Activated naive CD4-positive, alpha-beta T cell treated with anti-CD3 and anti-CD28 coated beads, Interleukin-2, amount 10 ng/mL, durations not matched to agents 7 days and 5 days (primary cell): Measurements from ENCODE around the gene AUP1.

Source experiments
- CTCF ChIA-PET: fragments of 350-600 bp; sonication (Branson Sonifier 250); formaldehyde crosslinking; loops from one replicate; lab custom pipeline; 2021; ENCODE audit warnings: antibody characterized with exemption; lab: Charles Lee
- DNase-seq: peaks from one replicate; pipeline ENCODE4 v3.0.0-alpha.2; 2020
- H3K27ac Mint-ChIP-seq: one replicate; pipeline ENCODE4 v1.8.0; 2021; ENCODE audit warnings: mild to moderate bottlenecking, moderate library complexity, mixed read lengths
- H3K27me3 Mint-ChIP-seq: one replicate; pipeline ENCODE4 v1.8.0; 2021; ENCODE audit warnings: mild to moderate bottlenecking, mixed read lengths
- H3K36me3 Mint-ChIP-seq: one replicate; pipeline ENCODE4 v1.8.0; 2021; ENCODE audit warnings: mixed read lengths
- H3K4me1 Mint-ChIP-seq: one replicate; pipeline ENCODE4 v1.8.0; 2021; ENCODE audit warnings: mixed read lengths
- H3K4me3 Mint-ChIP-seq: one replicate; pipeline ENCODE4 v1.8.0; 2021; ENCODE audit warnings: mild to moderate bottlenecking, moderate library complexity, mixed read lengths
- H3K9me3 Mint-ChIP-seq: one replicate; pipeline ENCODE4 v1.8.0; 2021; ENCODE audit warnings: mixed read lengths

The AUP1 gene

DNA sequence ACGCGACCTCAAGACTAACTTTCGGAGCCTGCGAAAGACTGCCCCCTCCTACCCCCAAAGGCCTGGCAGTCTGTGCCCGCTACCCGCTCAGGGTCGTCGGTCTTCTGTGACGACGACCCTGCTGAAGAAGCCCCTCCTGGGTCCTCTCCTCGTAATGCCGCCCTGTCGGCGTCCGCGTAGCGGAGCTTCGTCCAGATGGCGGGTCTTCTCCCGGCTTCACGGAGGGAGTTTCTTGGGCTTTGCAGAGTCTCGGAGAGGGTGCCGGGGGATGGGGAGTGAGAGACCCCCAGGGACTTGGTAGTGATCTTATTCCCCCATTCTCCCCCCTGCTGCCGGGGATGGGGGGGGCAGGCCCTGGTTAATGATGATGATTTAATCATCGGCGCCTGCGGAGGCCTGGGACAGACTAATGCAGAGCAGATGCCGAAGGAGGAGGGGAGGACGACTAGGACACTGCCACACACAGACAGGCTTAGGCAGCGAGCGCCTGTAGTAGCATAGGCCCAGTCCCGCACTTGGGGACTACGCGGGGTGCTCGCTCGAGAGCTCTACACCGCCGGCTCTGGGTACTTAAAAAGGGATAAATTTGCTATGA is 21.5 kb downstream of the AUP1 start:
- Mint-ChIP-seq H3K4me1 (peaks cover 63% of the 10 kb centered on the region), H3K27ac (peak overlapping the region; percentile 99), H3K27me3 (peaks cover 77% of the 10 kb centered on the region), H3K4me3 (peak overlapping the region; percentile 95), H3K36me3 (peaks cover 38% of the 10 kb centered on the region), H3K9me3 (no peaks in the 10 kb centered on the region)
- peak; percentile 41 for DNase-seq
- CTCF ChIA-PET: interaction anchor here (1.7 kb wide), 1 partner anchor 14 kb away, joined by 4 read pairs; no protein-coding TSS in a partner anchor

- Mint-ChIP-seq H3K27me3 (peaks cover 77% of the 10 kb centered on the region), H3K36me3 (peaks cover 38% of the 10 kb centered on the region), H3K9me3 (no peaks in the 10 kb centered on the region), H3K4me3 (peak within 1 kb of the TSS; percentile 95), H3K27ac (peak within 1 kb of the TSS; percentile 99), H3K4me1 (peaks cover 65% of the 10 kb centered on the region)
- peak; percentile 99 for DNase-seq
- CTCF ChIA-PET: interaction anchor here (1.4 to 1.7 kb wide), 2 partner anchors 14 to 24 kb away, joined by 3 to 4 read pairs; partner anchors contain the start of genes CCDC142 and TTC31
Observed at GRCh38 chr2:74507145-74507925, 22.2 kb downstream of the AUP1 start, which contains the start of gene PCGF1. TSS of gene PCGF1 (minus strand) at chr2:74507695. CDS start at chr2:74507668, 27 bp downstream.

- Mint-ChIP-seq H3K27me3 (peaks cover 77% of the 10 kb centered on the region), H3K4me3 (no peak overlapping the region), H3K4me1 (peaks cover 74% of the 10 kb centered on the region), H3K36me3 (peaks cover 42% of the 10 kb centered on the region), H3K27ac (no peak overlapping the region), H3K9me3 (no peaks in the 10 kb centered on the region)
- CTCF ChIA-PET: interaction anchor here (1.7 to 2.5 kb wide), 2 partner anchors 23 to 79 kb away, joined by 4 to 11 read pairs; partner anchors contain the start of genes CCDC142 and TTC31
- no peak for DNase-seq
Observed at GRCh38 chr2:74505448-74506246, 23.9 kb downstream of the AUP1 start.

- H3K9me3 Mint-ChIP-seq: no peaks in the 10 kb centered on the region
- no peak overlapping the region for H3K27ac Mint-ChIP-seq
- H3K27me3 Mint-ChIP-seq: peaks cover 77% of the 10 kb centered on the region
- peak overlapping the region; percentile 5 for H3K4me3 Mint-ChIP-seq
- peaks cover 42% of the 10 kb centered on the region for H3K36me3 Mint-ChIP-seq
- CTCF ChIA-PET: interaction anchor here (0.6 to 2.5 kb wide), 5 partner anchors 8 to 80 kb away, joined by 3 to 11 read pairs (median 4); partner anchors contain the start of genes CCDC142 and TTC31
- H3K4me1 Mint-ChIP-seq: peaks cover 68% of the 10 kb centered on the region
- DNase-seq: no peak
Observed at GRCh38 chr2:74504591-74504990, 24.9 kb downstream of the AUP1 start.

DNA sequence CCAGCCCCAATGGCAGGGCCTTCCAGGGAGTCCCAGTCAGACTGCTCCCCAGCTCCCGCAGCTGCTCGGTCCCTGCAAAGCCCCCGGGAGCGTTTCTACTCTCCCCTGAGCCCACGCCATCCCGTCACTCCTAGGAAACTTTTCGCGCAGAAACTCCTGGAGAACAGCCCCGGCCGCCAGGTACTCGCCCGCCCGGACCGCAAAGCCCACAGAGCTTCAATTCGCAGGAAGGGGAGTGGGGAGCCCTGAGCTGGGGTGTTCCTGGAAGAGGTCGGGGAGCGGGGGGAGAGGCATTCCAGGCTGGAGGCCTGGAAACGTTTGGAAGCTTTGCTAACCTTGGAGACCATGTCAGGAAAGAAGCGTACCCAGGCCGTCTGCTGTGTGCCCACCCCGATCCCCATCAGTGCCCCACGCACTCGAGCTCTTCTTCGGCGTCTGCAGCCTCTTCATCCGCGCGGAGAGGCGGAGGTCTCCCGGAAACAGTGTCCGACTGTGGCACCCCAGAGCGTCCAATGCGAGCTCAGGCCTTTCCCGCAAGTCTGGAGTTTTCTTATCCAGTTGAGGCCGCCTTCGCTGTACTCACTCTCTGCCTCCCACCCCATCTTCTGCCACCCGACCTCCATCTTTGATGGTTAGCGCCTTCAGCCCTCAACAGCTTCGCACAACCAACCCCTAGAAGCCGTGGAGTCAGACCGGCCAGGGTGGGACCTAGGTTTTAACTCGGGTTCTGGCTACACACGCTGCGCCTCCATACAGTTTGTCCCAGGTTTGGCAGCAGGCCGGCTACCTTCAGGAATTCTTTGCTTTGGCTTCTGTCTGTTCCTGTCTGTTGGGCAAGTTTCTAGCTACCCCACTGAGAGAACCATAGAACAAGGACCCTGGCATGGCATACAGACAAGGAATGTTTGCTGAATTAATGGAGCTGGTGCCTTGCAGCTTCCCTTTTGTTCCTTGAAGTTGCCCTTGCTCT is 25.7 kb downstream of the AUP1 start:
- peaks cover 72% of the 10 kb centered on the region for H3K4me1 Mint-ChIP-seq
- peak overlapping the region; percentile 61 for H3K4me3 Mint-ChIP-seq
- H3K36me3 Mint-ChIP-seq: peaks cover 42% of the 10 kb centered on the region
- DNase-seq: no peak
- peaks cover 80% of the 10 kb centered on the region for H3K27me3 Mint-ChIP-seq
- no peaks in the 10 kb centered on the region for H3K9me3 Mint-ChIP-seq
- CTCF ChIA-PET: interaction anchor here (0.6 to 2.5 kb wide), 9 partner anchors 7 to 90 kb away, joined by 3 to 11 read pairs (median 4); partner anchors contain the start of genes CCDC142 and TTC31
- H3K27ac Mint-ChIP-seq: no peak overlapping the region

- H3K9me3 Mint-ChIP-seq: no peaks in the 10 kb centered on the region
- CTCF ChIA-PET: interaction anchor here (0.7 to 2.5 kb wide), 7 partner anchors 10 to 89 kb away, joined by 3 to 11 read pairs (median 4); partner anchors contain the start of genes CCDC142 and TTC31
- peaks cover 80% of the 10 kb centered on the region for H3K27me3 Mint-ChIP-seq
- H3K4me1 Mint-ChIP-seq: peaks cover 72% of the 10 kb centered on the region
- no peak overlapping the region for H3K27ac Mint-ChIP-seq
- H3K36me3 Mint-ChIP-seq: peaks cover 38% of the 10 kb centered on the region
- peak overlapping the region; percentile 61 for H3K4me3 Mint-ChIP-seq
- DNase-seq: peak; percentile 57
Observed at GRCh38 chr2:74502720-74503505, 26.6 kb downstream of the AUP1 start.

DNA sequence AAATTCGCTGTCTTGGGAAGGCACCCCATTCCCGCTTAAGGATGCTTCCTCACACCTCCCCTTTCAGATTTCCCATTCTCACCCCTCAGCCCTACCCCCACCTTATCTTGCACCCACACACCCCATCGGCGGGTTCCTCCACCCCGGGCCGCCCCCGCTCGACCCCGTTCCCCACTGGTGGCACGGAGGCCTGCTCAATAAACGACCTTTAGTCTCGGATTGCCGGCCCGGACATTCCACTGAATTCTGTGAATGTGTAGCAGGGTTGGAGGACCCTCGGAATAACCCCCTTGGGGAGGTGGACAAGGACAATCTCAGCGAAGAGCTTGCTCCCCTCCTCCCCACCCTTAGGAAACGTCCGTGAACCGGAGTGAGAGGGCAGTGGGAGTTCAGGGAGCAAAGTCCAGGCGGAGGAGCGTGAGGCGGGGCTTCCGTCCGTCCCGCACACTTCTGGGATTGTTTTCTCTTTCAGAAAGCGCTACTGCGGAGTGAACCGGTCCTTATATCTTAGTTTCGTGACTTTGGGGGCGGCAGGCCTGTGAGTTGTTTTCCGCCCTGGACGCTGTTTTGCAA is 27.3 kb downstream of the AUP1 start:
- peaks cover 71% of the 10 kb centered on the region for H3K4me1 Mint-ChIP-seq
- H3K27ac Mint-ChIP-seq: no peak overlapping the region
- H3K36me3 Mint-ChIP-seq: peaks cover 35% of the 10 kb centered on the region
- H3K27me3 Mint-ChIP-seq: peaks cover 80% of the 10 kb centered on the region
- CTCF ChIA-PET: interaction anchor here (2.6 kb wide), 1 partner anchor 30 kb away, joined by 11 read pairs; no protein-coding TSS in a partner anchor
- H3K9me3 Mint-ChIP-seq: no peaks in the 10 kb centered on the region
- H3K4me3 Mint-ChIP-seq: peak overlapping the region; percentile 61
- DNase-seq: no peak

GRCh38 chr2:74501335-74502071 is 28.0 kb downstream of the AUP1 start:
- H3K4me1 Mint-ChIP-seq: peaks cover 64% of the 10 kb centered on the region
- peaks cover 29% of the 10 kb centered on the region for H3K36me3 Mint-ChIP-seq
- no peak for DNase-seq
- H3K27ac Mint-ChIP-seq: no peak overlapping the region
- CTCF ChIA-PET: interaction anchor here (1.4 to 2.6 kb wide), 5 partner anchors 8 to 90 kb away, joined by 3 to 11 read pairs (median 5); partner anchors contain the start of gene TLX2
- H3K27me3 Mint-ChIP-seq: peaks cover 85% of the 10 kb centered on the region
- H3K9me3 Mint-ChIP-seq: no peaks in the 10 kb centered on the region
- H3K4me3 Mint-ChIP-seq: peak overlapping the region; percentile 61

- H3K27me3 Mint-ChIP-seq: peaks cover 90% of the 10 kb centered on the region
- H3K9me3 Mint-ChIP-seq: no peaks in the 10 kb centered on the region
- peaks cover 58% of the 10 kb centered on the region for H3K4me1 Mint-ChIP-seq
- no peak overlapping the region for H3K27ac Mint-ChIP-seq
- CTCF ChIA-PET: interaction anchor here (0.7 to 2.6 kb wide), 6 partner anchors 9 to 90 kb away, joined by 3 to 11 read pairs (median 4); partner anchors contain the start of genes CCDC142, TLX2 and TTC31
- no peak for DNase-seq
- H3K36me3 Mint-ChIP-seq: peaks cover 24% of the 10 kb centered on the region
- H3K4me3 Mint-ChIP-seq: no peak overlapping the region
Observed at GRCh38 chr2:74500578-74500946, 28.9 kb downstream of the AUP1 start.

GRCh38 chr2:74499940-74500577 is 29.4 kb downstream of the AUP1 start:
- Mint-ChIP-seq H3K36me3 (peaks cover 19% of the 10 kb centered on the region), H3K27me3 (peaks cover 90% of the 10 kb centered on the region), H3K9me3 (no peaks in the 10 kb centered on the region), H3K27ac (no peak overlapping the region), H3K4me3 (no peak overlapping the region), H3K4me1 (peaks cover 54% of the 10 kb centered on the region)
- no peak for DNase-seq
- CTCF ChIA-PET: interaction anchor here (0.7 to 2.6 kb wide), 6 partner anchors 10 to 91 kb away, joined by 3 to 11 read pairs (median 4); partner anchors contain the start of genes CCDC142, TLX2 and TTC31
